Smooth muscle cell (in vitro differentiated cells): ENCODE results near the gene QTRT2. TPM values are rescaled to one million over a fixed set of nuclear protein-coding genes. Genes with fewer than 3 reads are reported as not detected.
A peak's percentile ranks its signal among the peaks of the same experiment; 100 is the strongest.

Source experiments
- DNase-seq: peaks from one replicate; lab custom pipeline; 2025; ENCODE audit not compliant: unreplicated experiment; lab: John Stamatoyannopoulos, UW
- H2AFZ ChIP-seq: fragments of 200-600 bp; sonication (generic); 2 replicates; pipeline ENCODE4 v1.6.0; 2016; ENCODE audit warnings: antibody characterized with exemption, low read depth, mild to moderate bottlenecking
- H3F3A ChIP-seq: fragments of 200-600 bp; sonication (generic); 2 replicates; pipeline ENCODE4 v1.6.0; 2017; ENCODE audit warnings: antibody characterized with exemption, low read depth
- H3K27ac ChIP-seq: fragments of 200-600 bp; sonication (generic); 2 replicates; pipeline ENCODE4 v1.5.1; 2016; ENCODE audit warnings: low read depth, mild to moderate bottlenecking
- H3K27me3 ChIP-seq: fragments of 200-600 bp; sonication (generic); 2 replicates; pipeline ENCODE4 v1.6.1; 2016; ENCODE audit warnings: low read depth, mild to moderate bottlenecking
- H3K36me3 ChIP-seq: fragments of 200-600 bp; sonication (generic); 2 replicates; pipeline ENCODE4 v1.5.1; 2016; ENCODE audit warnings: low read depth
- H3K4me1 ChIP-seq: fragments of 200-600 bp; sonication (generic); 2 replicates; pipeline ENCODE4 v1.5.1; 2016; ENCODE audit warnings: low read depth
- H3K4me2 ChIP-seq: fragments of 200-600 bp; sonication (generic); 2 replicates; pipeline ENCODE4 v1.6.0; 2016; ENCODE audit warnings: mild to moderate bottlenecking
- H3K4me3 ChIP-seq: fragments of 200-600 bp; sonication (generic); 2 replicates; pipeline ENCODE4 v1.5.1; 2016; ENCODE audit warnings: mild to moderate bottlenecking
- H3K79me2 ChIP-seq: fragments of 200-600 bp; sonication (generic); 2 replicates; pipeline ENCODE4 v1.6.0; 2016; ENCODE audit warnings: low read depth, mild to moderate bottlenecking
- H3K9ac ChIP-seq: fragments of 200-600 bp; sonication (generic); 2 replicates; pipeline ENCODE4 v1.6.0; 2016; ENCODE audit warnings: low read depth
- H3K9me3 ChIP-seq: fragments of 200-600 bp; sonication (generic); replicated peaks from 2 replicates; pipeline ENCODE4 v1.5.1; 2016; ENCODE audit warnings: low read depth
- H4K20me1 ChIP-seq: fragments of 200-600 bp; sonication (generic); 2 replicates; pipeline ENCODE4 v1.6.0; 2016; ENCODE audit warnings: low read depth
- CTCF ChIP-seq: fragments of 200-600 bp; sonication (generic); IDR thresholded peaks from 2 replicates; pipeline ENCODE4 v1.5.1; 2017; ENCODE audit warnings: borderline replicate concordance, mild to moderate bottlenecking, antibody characterized with exemption; ENCODE audit not compliant: insufficient read depth, poor library complexity, severe bottlenecking
- WGBS: methylation state at CpG from one replicate; pipeline ENCODE4 v1.1.7; 2016; ENCODE audit warnings: low lambda C conversion rate; 5-methylcytosine and 5-hydroxymethylcytosine counted together
- polyA plus RNA-seq: library from polyadenylated mRNA; unstranded; fragments of >200 nt; fragmentation: Nextera tagmentation; extraction: Ambion mirVana; gene quantifications from 2 replicates; pipeline ENCODE4 v1.2.1, GENCODE V29; 2016
- total RNA-seq: library from RNA; depleted of rRNA; stranded (reverse); fragments of >200 nt; gene quantifications from 2 replicates; pipeline ENCODE4 v1.2.3, GENCODE V29; 2014

QTRT2 gene
- total and polyA plus RNA-seq, 2 experiments from 2014 or later, result 7.1 to 14.9 TPM

- no peak for DNase-seq
- WGBS, result 92% methylated on average over 3 of the region's 3 CpGs
- Histone ChIP-seq H3K9me3 (no peaks in the 10 kb centered on the region), H4K20me1 (no peaks in the 10 kb centered on the region), H3K4me3 (no peak overlapping the region), H3K4me1 (peaks cover 5% of the 10 kb centered on the region), H3K79me2 (no peaks in the 10 kb centered on the region), H3F3A (no peaks in the 10 kb centered on the region), H3K27ac (no peak overlapping the region), H2AFZ (no peak overlapping the region), H3K27me3 (no peaks in the 10 kb centered on the region), H3K36me3 (no peaks in the 10 kb centered on the region), H3K9ac (no peak overlapping the region), H3K4me2 (no peak overlapping the region)
- no peak for TF ChIP-seq CTCF
Measured at GRCh38 chr3:114035896-114036295, 20.6 kb upstream of the QTRT2 start.

- Histone ChIP-seq H3K79me2 (no peaks in the 10 kb centered on the region), H4K20me1 (no peaks in the 10 kb centered on the region)
- TF ChIP-seq CTCF, result no peak
Measured at GRCh38 chr3:114043205-114043604, 13.3 kb upstream of the QTRT2 start.

GRCh38 chr3:114052216-114052615 is 4.3 kb upstream of the QTRT2 start:
- H3K27ac ChIP-seq, result no peak overlapping the region
- H3K27me3 ChIP-seq, result no peaks in the 10 kb centered on the region
- WGBS, result 70% methylated on average over 2 of the region's 2 CpGs
- no peak for TF ChIP-seq CTCF
- H3K36me3 ChIP-seq, result no peaks in the 10 kb centered on the region
- H2AFZ ChIP-seq, result no peak overlapping the region
- H3K4me1 ChIP-seq, result peaks cover 9% of the 10 kb centered on the region
- H3K4me2 ChIP-seq, result no peak overlapping the region
- H4K20me1 ChIP-seq, result no peaks in the 10 kb centered on the region
- no peak overlapping the region for H3K9ac ChIP-seq
- no peak overlapping the region for H3K4me3 ChIP-seq
- DNase-seq, result no peak
- no peaks in the 10 kb centered on the region for H3K9me3 ChIP-seq
- H3F3A ChIP-seq, result no peaks in the 10 kb centered on the region
- peaks cover 4% of the 10 kb centered on the region for H3K79me2 ChIP-seq

More at GRCh38 chr3:114043205-114043604, 13.3 kb upstream of the QTRT2 start:
- no peak overlapping the region for H3K27ac ChIP-seq
- H3K4me3 ChIP-seq, result no peak overlapping the region
- no peak overlapping the region for H2AFZ ChIP-seq
- no peaks in the 10 kb centered on the region for H3F3A ChIP-seq
- no peak overlapping the region for H3K4me2 ChIP-seq
- no peaks in the 10 kb centered on the region for H3K9me3 ChIP-seq
- H3K9ac ChIP-seq, result no peak overlapping the region
- no peaks in the 10 kb centered on the region for H3K27me3 ChIP-seq
- no peak for DNase-seq
- H3K36me3 ChIP-seq, result no peaks in the 10 kb centered on the region
- H3K4me1 ChIP-seq, result no peaks in the 10 kb centered on the region

GRCh38 chr3:114057011-114057347 is 442 bp downstream of the QTRT2 start:
- peak overlapping the region; percentile 82 for H3K9ac ChIP-seq
- no peaks in the 10 kb centered on the region for H3K36me3 ChIP-seq
- H3K79me2 ChIP-seq, result peaks cover 38% of the 10 kb centered on the region

More at GRCh38 chr3:114057011-114057347, 442 bp downstream of the QTRT2 start:
- Histone ChIP-seq H3K4me3 (peak overlapping the region; percentile 68), H3K4me1 (peaks cover 21% of the 10 kb centered on the region), H3F3A (no peaks in the 10 kb centered on the region), H3K4me2 (peak overlapping the region; percentile 94), H4K20me1 (no peaks in the 10 kb centered on the region), H3K27ac (peak overlapping the region; percentile 68), H3K27me3 (no peaks in the 10 kb centered on the region), H2AFZ (peak overlapping the region; percentile 92), H3K9me3 (no peaks in the 10 kb centered on the region)
- under 1% methylated on average over 8 of the region's 8 CpGs for WGBS
- DNase-seq, result no peak
- no peak for TF ChIP-seq CTCF
